ENCODE data around the gene SDCCAG8. TPM values are rescaled to one million over a fixed set of nuclear protein-coding genes. Genes with fewer than 3 reads are reported as not detected.
"Not testable (repeated sequence)": the region's sequence is repeated elsewhere in the genome, so short reads cannot be mapped to it uniquely, and the experiment has no call there.

The SDCCAG8 gene
- 10 to 100 TPM; 42.9 to 60.7 (median 53.0) TPM for polyA plus RNA-seq (ENCODE audit: low read depth in 6 of 6)

DNA sequence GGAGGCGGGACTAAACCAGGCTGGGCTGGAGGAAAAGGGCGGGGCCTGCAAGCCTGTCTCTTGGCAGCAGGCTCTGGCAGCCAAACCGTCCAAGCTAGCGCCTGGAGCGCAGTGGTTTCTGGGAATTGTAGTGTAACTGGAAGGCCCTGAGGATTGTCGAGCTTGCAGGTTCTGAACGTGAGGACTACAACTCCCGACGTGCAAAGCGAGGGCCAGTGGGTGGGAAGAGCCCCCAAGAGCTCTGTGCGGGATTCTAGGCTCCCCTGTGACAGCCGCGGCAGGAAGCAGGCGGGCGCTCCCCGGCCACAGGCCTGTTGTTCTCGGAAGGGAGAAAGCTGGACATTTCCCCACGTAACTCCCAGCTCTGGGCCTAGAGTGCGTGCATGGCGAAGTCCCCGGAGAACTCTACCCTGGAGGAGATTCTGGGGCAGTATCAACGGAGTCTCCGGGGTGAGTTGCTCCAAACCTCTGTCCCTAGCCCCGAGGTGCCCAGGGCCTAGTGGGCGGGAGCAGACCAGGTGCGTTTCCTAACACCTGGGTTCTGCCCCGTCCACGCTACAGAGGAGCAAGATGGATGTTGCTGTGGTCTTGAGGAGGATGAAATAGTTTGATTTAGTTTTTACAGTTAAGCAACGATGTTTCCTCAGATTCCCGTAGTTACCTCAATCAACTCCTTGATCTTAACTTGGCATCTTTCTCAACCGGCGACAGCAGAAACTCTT, at the start of gene SDCCAG8:
Gene SDCCAG8, plus strand, starts transcription at position 251 of the 722 bp plus-strand sequence. Its CDS starts 133 bp downstream, at position 384.
- Mint-ChIP-seq H3K27me3 (no peaks in the 10 kb centered on the region), H3K4me1 (peaks cover 18 to 47% (median 24%) of the 10 kb centered on the region in 3 donors), H3K27ac (peak within 1 kb of the TSS; percentile 99 to 100 (median 100)), H3K9me3 (no peaks in the 10 kb centered on the region), H3K36me3 (no peaks in the 10 kb centered on the region), H3K4me3 (peak within 1 kb of the TSS; percentile 97 to 100 (median 99))
- ATAC-seq (ENCODE audit: low read depth in 2 of 2) (peak; percentile 72 to 73), DNase-seq (peak; percentile 94)

DNA sequence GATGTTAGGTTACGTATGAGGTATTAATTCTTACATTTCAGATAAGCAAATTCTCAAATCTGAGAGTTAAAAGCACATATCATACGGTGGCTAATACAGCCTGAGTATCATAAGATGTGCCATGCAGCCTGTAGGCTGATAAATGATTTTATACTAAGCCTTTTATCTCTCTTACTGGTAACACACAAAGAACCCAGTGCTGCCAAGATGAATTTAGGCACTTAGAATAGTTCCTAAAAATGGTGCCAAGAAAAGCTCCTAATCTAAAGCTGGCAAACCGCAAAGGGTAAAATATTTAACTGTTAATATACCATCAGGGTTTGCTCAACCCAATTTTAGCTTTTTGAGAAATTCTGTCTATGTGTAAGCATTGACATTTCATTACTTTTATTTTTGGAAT, 43.9 kb upstream of the SDCCAG8 start:
- H3K36me3 Mint-ChIP-seq; H3K9me3 Mint-ChIP-seq; DNase-seq; ATAC-seq (ENCODE audit: low read depth in 2 of 2); H3K27me3 Mint-ChIP-seq; H3K4me3 Mint-ChIP-seq; H3K27ac Mint-ChIP-seq: not testable (repeated sequence)
- peaks cover 0 to 13% (median 0%) of the 10 kb centered on the region in 3 donors for H3K4me1 Mint-ChIP-seq

DNA sequence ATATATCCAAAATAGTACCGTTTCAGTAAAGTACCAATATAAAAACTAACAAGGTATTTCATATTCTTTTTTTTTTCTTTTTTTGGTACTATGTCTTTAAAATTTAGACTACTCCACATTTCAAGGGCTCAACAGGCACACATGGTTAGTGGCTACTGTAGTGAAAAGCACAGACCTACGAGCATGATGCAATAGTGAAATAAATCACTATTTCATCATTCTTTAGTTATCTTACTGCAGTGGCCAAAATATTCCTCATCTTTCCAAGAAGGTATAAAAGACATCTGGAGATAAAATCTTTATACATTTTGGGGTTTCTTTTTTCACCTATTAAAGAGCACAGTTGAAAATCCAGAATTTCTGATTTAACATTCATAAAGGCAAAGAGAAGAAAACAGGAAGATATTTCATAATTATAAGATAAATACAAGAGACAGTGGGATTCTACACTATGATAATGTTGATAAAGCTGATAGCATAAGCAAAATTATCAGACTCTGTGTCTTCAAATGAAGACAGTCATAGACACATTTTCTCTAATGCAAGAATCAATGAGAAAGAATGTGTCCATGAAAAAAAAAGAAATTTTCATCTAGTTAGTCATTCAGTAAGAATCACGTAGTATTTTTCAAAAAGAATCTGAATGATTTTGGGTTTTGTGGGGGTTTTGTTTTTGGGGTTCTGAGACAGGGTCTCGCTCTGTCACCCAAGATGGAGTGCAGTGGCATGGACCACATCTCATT, 42.6 kb upstream of the SDCCAG8 start:
- Mint-ChIP-seq H3K27me3 (no peaks in the 10 kb centered on the region), H3K36me3 (peaks cover 12 to 14% of the 10 kb centered on the region in 2 donors), H3K9me3 (no peaks in the 10 kb centered on the region), H3K4me3 (no peak overlapping the region), H3K27ac (peak overlapping the region in 3 of 6 donors; percentile 39 to 62 (median 56)), H3K4me1 (peaks cover 5 to 17% (median 5%) of the 10 kb centered on the region in 3 donors)
- DNase-seq: no peak
- ATAC-seq (ENCODE audit: low read depth in 2 of 2): no peak

DNA sequence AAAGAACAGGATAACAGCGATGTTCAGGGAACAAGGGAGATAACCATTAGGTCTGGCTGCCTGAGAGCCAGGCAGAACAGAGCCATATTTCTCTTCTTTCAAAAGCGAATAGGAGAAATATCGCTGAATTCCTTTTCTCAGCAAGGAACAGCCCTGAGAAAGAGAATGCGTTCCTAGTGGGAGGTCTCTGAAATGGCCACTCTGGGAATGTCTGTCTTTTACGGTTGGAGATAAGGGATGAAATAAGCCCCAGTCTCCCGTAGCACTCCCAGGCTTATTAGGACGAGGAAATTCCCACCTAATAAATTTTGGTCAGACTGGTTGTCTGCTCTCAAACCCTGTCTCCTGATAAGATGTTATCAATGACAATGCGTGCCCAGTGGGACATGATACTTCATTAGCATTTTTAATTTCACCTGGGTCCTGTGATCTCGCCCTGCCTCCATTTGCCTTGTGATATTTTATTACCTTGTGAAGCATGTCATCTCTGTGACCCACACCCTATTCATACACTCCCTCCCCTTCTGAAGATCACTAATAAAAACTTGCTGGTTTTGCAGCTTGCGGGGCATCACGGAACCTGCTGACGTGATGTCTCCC, 40.5 kb upstream of the SDCCAG8 start:
- not testable (repeated sequence) for H3K27ac Mint-ChIP-seq; H3K4me3 Mint-ChIP-seq; H3K27me3 Mint-ChIP-seq; ATAC-seq (ENCODE audit: low read depth in 2 of 2); H3K9me3 Mint-ChIP-seq; DNase-seq
- Mint-ChIP-seq H3K36me3 (peaks cover 24% of the 10 kb centered on the region in 2 donors), H3K4me1 (peaks cover 7 to 20% (median 14%) of the 10 kb centered on the region in 3 donors)

DNA sequence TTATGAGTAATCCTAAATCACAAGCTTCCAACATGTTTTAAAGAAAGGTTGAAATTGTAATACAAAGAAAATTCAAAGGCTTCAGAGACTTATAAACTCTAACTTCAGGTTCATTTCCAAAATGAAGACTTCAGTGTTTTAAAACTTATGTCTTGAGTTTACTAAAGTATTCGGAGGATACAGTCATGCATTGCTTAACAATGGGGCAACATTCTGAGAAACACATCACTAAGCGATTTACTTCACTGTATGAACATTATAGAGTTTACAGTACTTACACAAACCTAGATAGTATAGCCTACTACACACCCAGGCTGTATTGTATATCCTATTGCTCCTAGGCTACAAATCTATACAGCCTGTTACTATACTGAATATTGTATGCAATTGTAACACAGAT, 39.1 kb upstream of the SDCCAG8 start:
- ATAC-seq (ENCODE audit: low read depth in 2 of 2): no peak
- H3K36me3 Mint-ChIP-seq: peaks cover 34 to 35% of the 10 kb centered on the region in 2 donors

DNA sequence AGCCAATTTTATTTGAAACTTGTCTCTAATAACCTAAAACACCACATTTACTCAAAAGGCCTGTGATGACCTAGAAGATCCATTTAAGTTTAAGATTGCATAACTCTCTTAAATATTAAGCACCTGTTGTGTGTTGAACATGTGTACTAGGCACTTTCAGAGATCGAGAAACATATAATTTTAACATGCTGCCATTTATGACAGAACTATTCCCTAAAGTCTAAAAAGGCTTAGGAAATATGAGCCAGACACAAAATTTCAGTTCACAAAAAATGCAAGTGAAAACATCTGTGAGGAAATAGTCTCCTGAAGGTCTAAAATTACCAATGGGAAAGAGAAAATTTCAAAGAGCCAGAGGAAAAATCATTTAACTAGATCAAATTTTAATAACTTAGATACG, 38.5 kb upstream of the SDCCAG8 start:
- no peak for ATAC-seq (ENCODE audit: low read depth in 2 of 2)
- no peaks in the 10 kb centered on the region for H3K27me3 Mint-ChIP-seq
- no peak overlapping the region for H3K27ac Mint-ChIP-seq
- no peak overlapping the region for H3K4me3 Mint-ChIP-seq
- H3K36me3 Mint-ChIP-seq: peaks cover 37% of the 10 kb centered on the region in 2 donors
- no peaks in the 10 kb centered on the region for H3K9me3 Mint-ChIP-seq
- H3K4me1 Mint-ChIP-seq: peaks cover 7 to 20% (median 14%) of the 10 kb centered on the region in 3 donors
- DNase-seq: no peak

More for the DNA sequence above, 39.1 kb upstream of the SDCCAG8 start:
- Mint-ChIP-seq H3K27me3 (no peaks in the 10 kb centered on the region), H3K4me1 (peaks cover 7 to 20% (median 14%) of the 10 kb centered on the region in 3 donors), H3K4me3 (no peak overlapping the region), H3K27ac (no peak overlapping the region), H3K9me3 (no peaks in the 10 kb centered on the region)
- DNase-seq: no peak

DNA sequence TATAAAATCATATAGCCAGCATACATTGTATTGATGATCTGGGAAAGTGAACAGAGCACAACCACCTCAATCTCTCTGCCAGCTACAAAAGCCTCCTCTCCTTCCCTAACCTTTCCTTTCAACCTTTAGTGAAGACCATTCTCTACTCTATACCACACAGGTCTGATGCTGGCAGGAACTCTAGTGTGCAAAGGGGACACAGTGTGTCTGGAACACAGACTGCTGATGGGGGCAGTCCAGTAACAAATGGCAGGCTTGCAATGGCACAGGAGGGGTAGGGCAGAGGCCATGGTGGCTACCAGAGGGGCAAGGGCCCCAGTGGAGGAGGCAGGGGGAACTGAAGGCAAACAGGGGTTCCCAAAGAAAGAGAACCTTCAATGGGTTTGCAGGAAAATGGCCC, 37.8 kb upstream of the SDCCAG8 start:
- Mint-ChIP-seq H3K27me3 (no peaks in the 10 kb centered on the region), H3K9me3 (no peaks in the 10 kb centered on the region), H3K27ac (peak overlapping the region in 4 of 6 donors; percentile 13 to 75 (median 22)), H3K4me1 (peaks cover 10 to 16% (median 14%) of the 10 kb centered on the region in 3 donors), H3K4me3 (no peak overlapping the region), H3K36me3 (peaks cover 42 to 44% of the 10 kb centered on the region in 2 donors)
- DNase-seq: no peak
- no peak for ATAC-seq (ENCODE audit: low read depth in 2 of 2)

DNA sequence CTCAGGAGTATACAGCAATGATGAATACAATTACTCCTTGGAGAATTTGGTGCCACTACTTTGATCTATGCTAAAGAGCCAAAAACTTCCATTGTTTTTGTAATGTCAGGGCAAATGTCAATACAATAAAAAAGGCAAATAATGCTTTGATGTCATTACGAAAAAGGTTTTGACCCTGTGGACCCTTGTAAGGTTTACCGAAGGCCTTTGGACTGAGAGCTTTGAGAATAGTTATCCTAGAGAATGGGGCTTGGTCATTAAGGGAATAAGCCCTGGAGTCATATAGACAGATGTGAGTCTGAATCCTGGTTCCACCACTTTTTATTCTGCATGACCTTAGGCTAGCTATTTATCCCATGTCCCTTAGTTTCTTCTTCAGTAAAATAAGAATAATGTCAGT, 28.2 kb upstream of the SDCCAG8 start:
- Mint-ChIP-seq H3K4me3 (no peak overlapping the region), H3K4me1 (peaks cover 8 to 23% (median 12%) of the 10 kb centered on the region in 3 donors), H3K36me3 (peaks cover 46 to 48% of the 10 kb centered on the region in 2 donors), H3K27ac (peak overlapping the region in 1 of 6 donors; percentile 28), H3K9me3 (peaks cover 8 to 36% (median 35%) of the 10 kb centered on the region in 7 donors), H3K27me3 (no peaks in the 10 kb centered on the region)
- DNase-seq (no peak), ATAC-seq (ENCODE audit: low read depth in 2 of 2) (no peak)

DNA sequence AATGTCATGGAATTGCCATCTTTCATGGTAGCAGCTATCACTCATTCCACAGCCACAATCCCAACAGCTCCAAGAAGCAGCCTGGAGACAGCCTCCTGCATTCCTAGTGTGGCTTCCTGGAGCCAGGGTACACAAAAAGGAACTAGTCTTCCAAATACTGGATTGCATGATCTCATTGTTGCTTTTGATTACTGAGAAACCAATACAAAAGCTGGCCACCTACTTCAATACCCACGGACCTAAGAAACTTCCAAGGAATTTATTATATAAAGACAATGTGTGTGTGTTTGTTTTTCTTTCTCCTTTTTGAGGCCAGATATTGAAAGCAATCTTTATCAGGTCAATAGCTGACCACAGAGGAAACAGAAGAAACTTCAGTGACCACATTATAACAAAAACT, 26.3 kb upstream of the SDCCAG8 start:
- Mint-ChIP-seq H3K27ac (peak overlapping the region in 1 of 6 donors; percentile 55), H3K4me3 (peak overlapping the region in 3 of 8 donors; percentile 25 to 33 (median 29)), H3K27me3 (no peaks in the 10 kb centered on the region), H3K9me3 (peaks cover 8 to 46% (median 39%) of the 10 kb centered on the region in 7 donors), H3K36me3 (peaks cover 39 to 40% of the 10 kb centered on the region in 2 donors), H3K4me1 (peaks cover 4 to 23% (median 12%) of the 10 kb centered on the region in 3 donors)
- no peak for DNase-seq
- no peak for ATAC-seq (ENCODE audit: low read depth in 2 of 2)

DNA sequence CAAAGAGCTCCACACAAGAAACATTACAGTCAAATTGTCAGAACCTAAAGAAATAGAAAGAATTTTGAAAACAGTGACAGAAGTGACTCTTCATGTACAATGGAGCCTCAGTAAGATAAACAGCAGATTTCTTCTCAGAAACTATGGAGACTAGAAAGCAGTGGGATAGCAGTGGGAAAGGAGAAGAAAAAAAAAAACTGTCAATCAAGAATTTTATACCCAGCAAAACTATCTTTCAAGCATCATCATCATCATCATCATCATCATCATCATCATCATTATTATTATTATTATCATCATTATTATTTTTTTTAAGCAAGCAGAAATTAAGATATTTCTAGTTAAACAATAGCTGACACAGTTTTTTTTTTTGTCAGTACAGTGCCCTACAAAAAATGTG, 24.9 kb upstream of the SDCCAG8 start:
- H3K27ac Mint-ChIP-seq: peak overlapping the region in 2 of 6 donors; percentile 10 to 48
- H3K4me1 Mint-ChIP-seq: peaks cover 11 to 23% (median 18%) of the 10 kb centered on the region in 3 donors
- H3K4me3 Mint-ChIP-seq: peak overlapping the region in 1 of 8 donors; percentile 17
- peaks cover 8 to 46% (median 39%) of the 10 kb centered on the region in 7 donors for H3K9me3 Mint-ChIP-seq
- DNase-seq (peak; percentile 17), ATAC-seq (ENCODE audit: low read depth in 2 of 2) (no peak)
- H3K36me3 Mint-ChIP-seq: peaks cover 39 to 46% of the 10 kb centered on the region in 2 donors
- no peaks in the 10 kb centered on the region for H3K27me3 Mint-ChIP-seq

DNA sequence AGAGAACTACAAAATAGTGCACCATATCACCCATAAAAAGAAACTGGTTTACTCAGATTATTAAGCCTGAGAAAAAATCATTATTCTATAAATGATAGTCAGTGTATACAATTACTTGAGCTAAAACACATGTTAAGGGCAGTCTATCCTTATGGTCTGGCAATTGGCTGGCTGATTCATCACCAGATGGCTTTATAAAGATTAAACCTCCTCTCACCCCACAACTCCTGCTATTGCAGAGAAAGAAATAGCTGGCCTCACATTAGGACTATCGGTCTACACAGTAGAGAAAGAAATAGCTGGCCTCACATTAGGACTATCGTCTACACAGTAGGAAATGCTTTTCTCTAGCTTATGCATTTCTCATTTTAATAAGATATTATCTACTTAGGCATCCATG, 21.9 kb upstream of the SDCCAG8 start:
- peaks cover 17 to 29% (median 21%) of the 10 kb centered on the region in 3 donors for H3K4me1 Mint-ChIP-seq
- H3K36me3 Mint-ChIP-seq: peaks cover 38 to 41% of the 10 kb centered on the region in 2 donors
- no peak for DNase-seq
- H3K27ac Mint-ChIP-seq: peak overlapping the region in 1 of 6 donors; percentile 57
- no peak for ATAC-seq (ENCODE audit: low read depth in 2 of 2)
- peaks cover 8 to 45% (median 37%) of the 10 kb centered on the region in 7 donors for H3K9me3 Mint-ChIP-seq
- no peaks in the 10 kb centered on the region for H3K27me3 Mint-ChIP-seq
- H3K4me3 Mint-ChIP-seq: no peak overlapping the region

DNA sequence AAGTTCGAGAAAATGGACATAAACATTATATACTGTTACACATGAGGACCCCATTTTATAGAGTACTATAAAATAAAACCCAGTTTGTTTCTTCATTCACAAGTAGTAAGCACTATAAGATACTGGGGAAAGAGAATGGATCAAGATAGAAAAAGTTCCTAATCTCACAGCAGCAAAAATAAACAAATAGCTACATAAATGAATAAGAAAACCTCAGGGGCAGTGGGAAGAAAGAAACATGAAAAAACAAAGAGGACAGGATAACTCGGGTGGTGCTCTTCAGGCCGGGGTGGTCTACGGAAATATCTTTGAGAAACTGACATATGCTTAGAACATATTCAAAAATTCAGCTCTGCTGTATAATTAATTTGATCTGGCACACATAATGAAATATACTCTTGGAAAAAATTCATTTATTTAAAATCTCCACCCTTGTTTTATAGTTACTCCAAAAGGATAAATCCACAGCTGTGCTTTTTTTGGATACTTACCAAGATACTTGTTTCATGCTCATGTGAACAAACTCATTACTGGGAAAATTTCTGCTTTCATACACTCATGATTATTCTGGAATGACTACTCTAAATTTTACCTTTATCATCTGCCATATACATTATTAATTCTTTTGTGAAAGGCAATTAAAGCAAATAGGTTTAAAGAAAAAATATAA, 20.7 kb upstream of the SDCCAG8 start:
- no peak overlapping the region for H3K4me3 Mint-ChIP-seq
- H3K36me3 Mint-ChIP-seq: peaks cover 30 to 36% of the 10 kb centered on the region in 2 donors
- ATAC-seq (ENCODE audit: low read depth in 2 of 2): no peak
- peaks cover 8 to 34% (median 27%) of the 10 kb centered on the region in 7 donors for H3K9me3 Mint-ChIP-seq
- H3K27ac Mint-ChIP-seq: peak overlapping the region in 4 of 6 donors; percentile 0 to 89 (median 14)
- H3K27me3 Mint-ChIP-seq: no peaks in the 10 kb centered on the region
- H3K4me1 Mint-ChIP-seq: peaks cover 26 to 36% (median 28%) of the 10 kb centered on the region in 3 donors
- no peak for DNase-seq

Measured in naive B cell (primary cell).